Measurements from ENCODE around the gene ZNF385B.

ZNF385B gene

GRCh38 chr2:179854891-179855290 is 6.5 kb downstream of the ZNF385B start:
- no peaks in the 10 kb centered on the region for H3K36me3 ChIP-seq (ENCODE audit: insufficient read depth, low read depth, low read length)
- no peak overlapping the region for H3K4me3 ChIP-seq (ENCODE audit: low read length)
- H3K27ac ChIP-seq (ENCODE audit: low read length) = no peak overlapping the region
- no peaks in the 10 kb centered on the region for H3K9me3 ChIP-seq (ENCODE audit: insufficient read depth, low read depth, low read length)
- peaks cover 29% of the 10 kb centered on the region for H3K27me3 ChIP-seq (ENCODE audit: insufficient read depth, low read length)
- H3K9ac ChIP-seq (ENCODE audit: low read depth, low read length) = no peak overlapping the region
- H3K4me1 ChIP-seq (ENCODE audit: insufficient read depth, low read length) = no peaks in the 10 kb centered on the region

DNA sequence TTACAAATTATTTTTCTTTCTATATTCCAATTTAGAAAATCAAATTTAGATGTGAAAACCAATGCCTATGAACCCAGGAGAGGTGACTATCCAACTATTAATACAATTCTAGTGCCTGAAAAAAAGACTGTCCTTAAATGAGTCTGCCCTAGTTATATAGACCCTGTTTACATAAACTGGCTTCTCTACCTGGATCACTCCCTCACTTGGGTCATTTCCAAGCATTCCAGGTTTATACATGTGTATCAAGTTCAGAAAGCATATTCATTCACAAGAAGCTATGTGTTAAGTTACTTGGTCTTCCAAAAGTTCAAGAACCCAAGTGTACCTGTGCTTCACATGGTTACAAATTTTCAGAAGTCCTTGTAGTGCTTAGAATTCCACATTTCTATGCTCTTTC is 8.3 kb downstream of the ZNF385B start:
- H3K36me3 ChIP-seq (ENCODE audit: insufficient read depth, low read depth, low read length) = no peaks in the 10 kb centered on the region
- no peak overlapping the region for H3K9ac ChIP-seq (ENCODE audit: low read depth, low read length)
- H3K4me3 ChIP-seq (ENCODE audit: low read length) = no peak overlapping the region
- H3K4me1 ChIP-seq (ENCODE audit: insufficient read depth, low read length) = no peaks in the 10 kb centered on the region
- no peak overlapping the region for H3K27ac ChIP-seq (ENCODE audit: low read length)
- peaks cover 12% of the 10 kb centered on the region for H3K27me3 ChIP-seq (ENCODE audit: insufficient read depth, low read length)
- H3K9me3 ChIP-seq (ENCODE audit: insufficient read depth, low read depth, low read length) = no peaks in the 10 kb centered on the region

GRCh38 chr2:179850188-179850587 is 11.2 kb downstream of the ZNF385B start:
- no peaks in the 10 kb centered on the region for H3K36me3 ChIP-seq (ENCODE audit: insufficient read depth, low read depth, low read length)
- no peak overlapping the region for H3K27ac ChIP-seq (ENCODE audit: low read length)
- no peaks in the 10 kb centered on the region for H3K4me1 ChIP-seq (ENCODE audit: insufficient read depth, low read length)
- H3K4me3 ChIP-seq (ENCODE audit: low read length) = no peak overlapping the region
- no peaks in the 10 kb centered on the region for H3K9me3 ChIP-seq (ENCODE audit: insufficient read depth, low read depth, low read length)
- no peak overlapping the region for H3K9ac ChIP-seq (ENCODE audit: low read depth, low read length)
- H3K27me3 ChIP-seq (ENCODE audit: insufficient read depth, low read length) = no peaks in the 10 kb centered on the region

DNA sequence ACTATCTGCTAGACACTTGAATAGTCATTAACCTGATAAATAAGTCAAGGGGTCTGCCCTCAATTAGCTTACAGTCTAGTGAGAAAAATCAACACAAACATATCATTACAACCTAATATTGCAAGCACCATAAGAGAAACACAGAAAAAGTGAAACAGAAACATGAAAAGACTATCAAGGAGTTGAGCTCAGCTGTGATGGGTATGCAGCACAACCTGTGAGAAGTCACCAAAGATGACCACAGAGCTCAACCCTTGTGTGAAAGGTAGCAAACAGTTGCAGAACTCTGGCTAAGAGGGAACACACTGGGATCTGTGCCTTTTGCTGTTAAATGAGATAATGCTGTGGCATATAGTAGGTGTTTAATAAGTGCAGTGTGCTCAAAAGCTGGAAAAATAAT is 11.7 kb downstream of the ZNF385B start:
- H3K9me3 ChIP-seq (ENCODE audit: insufficient read depth, low read depth, low read length) = no peaks in the 10 kb centered on the region
- no peaks in the 10 kb centered on the region for H3K27me3 ChIP-seq (ENCODE audit: insufficient read depth, low read length)
- H3K27ac ChIP-seq (ENCODE audit: low read length) = no peak overlapping the region
- H3K4me1 ChIP-seq (ENCODE audit: insufficient read depth, low read length) = no peaks in the 10 kb centered on the region
- no peak overlapping the region for H3K4me3 ChIP-seq (ENCODE audit: low read length)
- H3K9ac ChIP-seq (ENCODE audit: low read depth, low read length) = no peak overlapping the region
- H3K36me3 ChIP-seq (ENCODE audit: insufficient read depth, low read depth, low read length) = no peaks in the 10 kb centered on the region

DNA sequence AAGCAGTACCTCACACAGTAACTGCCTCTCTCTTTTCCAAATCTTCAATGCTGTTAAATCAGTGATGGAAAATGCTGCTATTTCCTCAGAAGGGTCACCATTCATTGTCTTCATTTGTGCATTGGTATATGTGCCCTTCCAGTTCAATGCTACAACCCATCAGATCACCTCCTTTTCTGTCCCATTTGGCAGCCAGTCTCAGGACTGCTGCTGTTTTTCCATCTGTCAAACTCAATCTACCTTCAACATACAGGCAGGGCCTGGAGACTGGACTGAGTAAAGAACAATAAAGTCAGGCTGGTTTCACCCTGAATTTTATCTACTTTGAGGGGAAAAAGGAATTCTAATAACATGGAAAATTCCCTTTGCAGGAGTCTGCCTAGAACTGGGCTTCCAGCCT is 17.9 kb downstream of the ZNF385B start:
- Histone ChIP-seq H3K27ac (ENCODE audit: low read length) (no peak overlapping the region), H3K4me3 (ENCODE audit: low read length) (no peak overlapping the region), H3K9ac (ENCODE audit: low read depth, low read length) (no peak overlapping the region), H3K9me3 (ENCODE audit: insufficient read depth, low read depth, low read length) (no peaks in the 10 kb centered on the region), H3K36me3 (ENCODE audit: insufficient read depth, low read depth, low read length) (no peaks in the 10 kb centered on the region), H3K4me1 (ENCODE audit: insufficient read depth, low read length) (no peaks in the 10 kb centered on the region), H3K27me3 (ENCODE audit: insufficient read depth, low read length) (no peaks in the 10 kb centered on the region)

- Histone ChIP-seq H3K9ac (ENCODE audit: low read depth, low read length) (no peak overlapping the region), H3K36me3 (ENCODE audit: insufficient read depth, low read depth, low read length) (no peaks in the 10 kb centered on the region), H3K27me3 (ENCODE audit: insufficient read depth, low read length) (no peaks in the 10 kb centered on the region), H3K4me3 (ENCODE audit: low read length) (no peak overlapping the region), H3K27ac (ENCODE audit: low read length) (no peak overlapping the region), H3K9me3 (ENCODE audit: insufficient read depth, low read depth, low read length) (no peaks in the 10 kb centered on the region), H3K4me1 (ENCODE audit: insufficient read depth, low read length) (no peaks in the 10 kb centered on the region)
These were observed 18.8 kb downstream of the ZNF385B start for GRCh38 chr2:179842498-179843153.

- H3K27me3 ChIP-seq (ENCODE audit: insufficient read depth, low read length) = no peaks in the 10 kb centered on the region
- H3K9me3 ChIP-seq (ENCODE audit: insufficient read depth, low read depth, low read length) = no peaks in the 10 kb centered on the region
- no peak overlapping the region for H3K27ac ChIP-seq (ENCODE audit: low read length)
- no peak overlapping the region for H3K4me3 ChIP-seq (ENCODE audit: low read length)
- H3K9ac ChIP-seq (ENCODE audit: low read depth, low read length) = no peak overlapping the region
- no peaks in the 10 kb centered on the region for H3K36me3 ChIP-seq (ENCODE audit: insufficient read depth, low read depth, low read length)
- no peaks in the 10 kb centered on the region for H3K4me1 ChIP-seq (ENCODE audit: insufficient read depth, low read length)
These were observed 20.6 kb downstream of the ZNF385B start for GRCh38 chr2:179840840-179841239.

- Histone ChIP-seq H3K4me3 (ENCODE audit: low read length) (no peak overlapping the region), H3K27me3 (ENCODE audit: insufficient read depth, low read length) (no peaks in the 10 kb centered on the region), H3K27ac (ENCODE audit: low read length) (no peak overlapping the region), H3K36me3 (ENCODE audit: insufficient read depth, low read depth, low read length) (no peaks in the 10 kb centered on the region), H3K9me3 (ENCODE audit: insufficient read depth, low read depth, low read length) (no peaks in the 10 kb centered on the region), H3K4me1 (ENCODE audit: insufficient read depth, low read length) (peaks cover 2% of the 10 kb centered on the region; the same call in 1 of the 2 replicates), H3K9ac (ENCODE audit: low read depth, low read length) (no peak overlapping the region)
These were observed 24.0 kb downstream of the ZNF385B start for GRCh38 chr2:179837408-179837807.

DNA sequence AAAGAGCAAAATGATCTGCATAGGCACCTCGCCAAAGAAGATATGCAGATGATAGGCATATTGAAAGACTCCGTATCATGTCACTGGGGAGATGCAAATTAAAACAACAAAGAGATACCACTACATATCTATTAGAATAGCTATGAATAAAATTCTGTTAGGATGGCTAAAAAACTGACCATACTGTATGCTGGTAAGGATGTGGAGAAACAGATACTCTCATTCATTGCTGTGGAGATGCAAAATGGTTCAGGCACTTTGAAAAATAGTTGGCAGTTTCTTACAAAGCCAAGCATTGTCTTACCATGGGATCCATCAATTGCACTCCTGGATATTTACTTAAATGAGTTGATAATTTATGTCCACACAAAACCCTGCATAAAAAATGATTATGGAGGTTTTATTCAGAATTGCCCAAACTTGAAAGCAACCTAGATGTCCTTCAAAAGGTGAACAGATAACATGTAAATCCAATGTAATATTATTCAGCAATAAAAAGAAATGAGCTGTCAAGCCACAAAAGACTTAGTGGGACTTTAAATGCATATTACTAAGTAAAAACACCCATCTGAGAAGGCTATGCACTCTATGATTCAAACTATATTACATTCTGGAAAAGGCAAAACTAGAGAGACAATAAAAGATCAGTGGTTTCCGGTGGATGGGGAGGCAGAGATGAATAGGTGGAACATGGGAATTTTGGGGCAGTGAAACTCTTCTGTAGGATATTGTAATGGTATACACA is 31.2 kb downstream of the ZNF385B start:
- Histone ChIP-seq H3K36me3 (ENCODE audit: insufficient read depth, low read depth, low read length) (no peaks in the 10 kb centered on the region), H3K4me1 (ENCODE audit: insufficient read depth, low read length) (peaks cover 4% of the 10 kb centered on the region; the same call in 1 of the 2 replicates), H3K27me3 (ENCODE audit: insufficient read depth, low read length) (no peaks in the 10 kb centered on the region), H3K9ac (ENCODE audit: low read depth, low read length) (no peak overlapping the region), H3K9me3 (ENCODE audit: insufficient read depth, low read depth, low read length) (no peaks in the 10 kb centered on the region), H3K4me3 (ENCODE audit: low read length) (no peak overlapping the region), H3K27ac (ENCODE audit: low read length) (no peak overlapping the region)

DNA sequence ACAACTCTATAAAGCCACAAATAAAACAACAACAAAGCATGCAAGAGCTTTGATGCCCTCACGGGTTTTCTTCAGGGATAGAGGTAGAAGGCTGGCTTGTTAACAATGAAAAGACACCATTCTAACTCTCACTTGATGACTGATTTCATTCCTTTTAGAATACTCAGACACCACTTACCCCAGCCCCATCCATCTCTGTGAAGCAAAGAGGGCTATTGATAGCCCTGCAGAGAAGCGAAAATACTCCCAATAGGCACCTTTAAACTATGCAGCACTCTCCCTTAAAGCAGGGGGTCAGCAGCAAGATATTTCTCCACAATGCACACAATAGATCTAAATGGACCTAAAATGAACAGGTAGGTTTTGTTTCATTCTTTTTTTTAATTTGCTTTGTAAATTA is 35.1 kb downstream of the ZNF385B start:
- Histone ChIP-seq H3K4me3 (ENCODE audit: low read length) (no peak overlapping the region), H3K4me1 (ENCODE audit: insufficient read depth, low read length) (no peaks in the 10 kb centered on the region), H3K9ac (ENCODE audit: low read depth, low read length) (no peak overlapping the region), H3K27me3 (ENCODE audit: insufficient read depth, low read length) (no peaks in the 10 kb centered on the region), H3K9me3 (ENCODE audit: insufficient read depth, low read depth, low read length) (no peaks in the 10 kb centered on the region), H3K27ac (ENCODE audit: low read length) (no peak overlapping the region), H3K36me3 (ENCODE audit: insufficient read depth, low read depth, low read length) (no peaks in the 10 kb centered on the region)

DNA sequence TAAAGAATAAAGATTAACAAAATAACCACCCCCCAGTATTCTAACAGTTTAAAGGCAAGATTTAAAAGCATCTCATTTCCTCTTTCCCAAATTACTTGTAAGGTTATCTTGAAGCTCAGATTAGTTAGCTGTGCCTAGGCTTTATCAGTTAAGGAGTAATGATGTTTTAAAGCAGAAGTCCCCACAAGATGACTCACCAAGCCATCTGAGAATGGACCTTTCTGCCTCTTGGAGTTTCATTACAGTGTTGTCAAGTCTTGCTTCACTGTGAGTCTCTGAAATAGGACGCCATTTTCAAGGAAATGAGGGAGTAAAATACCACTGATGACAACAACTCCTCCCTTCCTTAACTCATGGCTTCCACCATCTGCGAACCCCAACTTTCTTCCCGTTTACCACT is 35.9 kb downstream of the ZNF385B start:
- no peaks in the 10 kb centered on the region for H3K27me3 ChIP-seq (ENCODE audit: insufficient read depth, low read length)
- H3K9me3 ChIP-seq (ENCODE audit: insufficient read depth, low read depth, low read length) = no peaks in the 10 kb centered on the region
- no peak overlapping the region for H3K27ac ChIP-seq (ENCODE audit: low read length)
- no peak overlapping the region for H3K4me3 ChIP-seq (ENCODE audit: low read length)
- H3K36me3 ChIP-seq (ENCODE audit: insufficient read depth, low read depth, low read length) = no peaks in the 10 kb centered on the region
- no peaks in the 10 kb centered on the region for H3K4me1 ChIP-seq (ENCODE audit: insufficient read depth, low read length)
- no peak overlapping the region for H3K9ac ChIP-seq (ENCODE audit: low read depth, low read length)

- no peaks in the 10 kb centered on the region for H3K27me3 ChIP-seq (ENCODE audit: insufficient read depth, low read length)
- H3K36me3 ChIP-seq (ENCODE audit: insufficient read depth, low read depth, low read length) = no peaks in the 10 kb centered on the region
These were observed 36.5 kb downstream of the ZNF385B start for GRCh38 chr2:179824961-179825360.

More at GRCh38 chr2:179824961-179825360, 36.5 kb downstream of the ZNF385B start:
- no peak overlapping the region for H3K4me3 ChIP-seq (ENCODE audit: low read length)
- no peaks in the 10 kb centered on the region for H3K9me3 ChIP-seq (ENCODE audit: insufficient read depth, low read depth, low read length)
- no peak overlapping the region for H3K9ac ChIP-seq (ENCODE audit: low read depth, low read length)
- H3K4me1 ChIP-seq (ENCODE audit: insufficient read depth, low read length) = no peaks in the 10 kb centered on the region
- H3K27ac ChIP-seq (ENCODE audit: low read length) = no peak overlapping the region

All from iPS-20b (cell line).